IPS-NIHi7 (cell line): ENCODE measurements around the gene MTG2.

Experiments
- DNase-seq: peaks from one replicate; pipeline ENCODE4 v3.0.0; 2012; ENCODE audit warnings: mixed read lengths; ENCODE audit errors: extremely low spot score

Gene MTG2

GRCh38 chr20:62162765-62163484 lies 19.9 kb upstream of the MTG2 start:
- no peak for DNase-seq

GRCh38 chr20:62163485-62163865 lies 19.4 kb upstream of the MTG2 start:
- no peak for DNase-seq

DNA sequence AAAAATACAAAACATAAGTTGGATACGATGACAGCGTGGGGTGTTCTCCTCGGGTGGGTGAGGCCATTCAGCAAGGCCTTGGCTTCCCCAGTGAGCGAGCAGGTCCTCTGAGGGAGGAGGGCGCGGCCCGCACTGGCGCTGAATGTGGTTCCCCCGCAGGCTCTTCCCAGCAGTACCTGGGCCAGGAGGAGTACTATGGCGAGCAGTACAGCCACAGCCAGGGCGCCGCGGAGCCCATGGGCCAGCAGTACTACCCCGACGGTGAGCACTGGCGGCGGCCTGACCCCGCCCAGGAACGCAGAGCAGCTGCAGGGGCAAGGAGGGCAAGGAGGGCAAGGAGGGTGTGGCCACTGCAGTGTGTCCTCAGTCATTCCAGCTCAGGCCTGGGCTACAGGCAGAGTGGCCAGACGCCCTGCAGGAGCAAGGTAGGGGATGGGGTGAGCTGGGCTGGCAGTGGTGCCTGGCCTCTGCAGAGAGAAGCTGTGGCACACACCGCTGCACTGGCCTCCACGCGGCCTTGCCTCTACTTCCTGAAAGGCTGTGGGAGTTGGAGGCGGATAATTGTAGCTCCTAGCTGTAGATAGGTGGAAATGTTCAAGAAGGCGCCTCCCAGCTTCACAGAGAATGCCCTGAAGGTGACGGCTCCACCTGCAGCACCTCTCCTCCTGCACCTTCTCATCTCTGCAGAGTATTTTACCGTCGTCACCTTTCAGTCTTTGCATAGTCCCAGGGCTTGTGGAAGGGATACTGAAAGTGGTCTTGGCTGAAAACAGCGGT lies 18.7 kb upstream of the MTG2 start:
- DNase-seq = no peak

DNA sequence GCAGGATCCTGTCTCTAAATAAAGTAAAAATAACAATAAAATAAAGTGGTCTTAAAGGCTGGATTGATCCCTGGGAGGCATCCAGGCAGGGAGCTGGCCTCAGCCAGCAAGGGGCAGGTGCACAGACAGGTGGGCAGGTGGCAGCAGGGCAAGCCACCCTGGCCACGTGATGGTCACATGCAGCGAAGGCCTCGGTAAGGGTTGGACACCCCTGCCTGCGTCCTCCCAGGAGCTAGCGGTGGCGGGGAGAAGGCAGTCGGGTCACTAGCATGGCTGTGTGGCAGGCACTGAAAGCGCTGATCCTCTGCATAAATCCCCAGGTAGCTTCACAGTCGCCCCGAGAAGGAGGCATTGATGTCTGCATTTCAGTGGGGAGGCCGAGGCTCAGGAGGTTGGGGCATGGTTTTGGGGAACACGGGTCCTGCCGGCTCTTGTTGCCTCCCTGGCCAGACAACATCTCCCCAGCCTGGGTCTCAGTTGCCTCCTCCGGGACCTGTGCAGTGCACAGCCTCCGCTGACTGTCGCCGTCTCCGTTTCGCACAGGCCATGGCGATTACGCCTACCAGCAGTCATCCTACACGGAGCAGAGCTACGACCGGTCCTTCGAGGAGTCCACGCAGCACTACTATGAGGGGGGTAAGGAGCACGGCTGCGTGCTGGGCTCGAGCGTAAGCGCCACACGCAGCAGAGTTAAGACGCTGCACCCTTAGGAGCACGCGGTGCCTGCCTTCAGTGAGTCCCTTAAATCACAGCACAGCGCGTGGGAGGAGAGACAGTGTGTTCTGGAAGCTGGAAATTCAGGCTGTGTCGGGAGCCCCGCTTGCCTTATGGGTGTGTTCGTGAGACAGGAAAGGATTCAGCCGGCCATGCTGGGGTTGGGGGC lies 17.7 kb upstream of the MTG2 start:
- no peak for DNase-seq

DNA sequence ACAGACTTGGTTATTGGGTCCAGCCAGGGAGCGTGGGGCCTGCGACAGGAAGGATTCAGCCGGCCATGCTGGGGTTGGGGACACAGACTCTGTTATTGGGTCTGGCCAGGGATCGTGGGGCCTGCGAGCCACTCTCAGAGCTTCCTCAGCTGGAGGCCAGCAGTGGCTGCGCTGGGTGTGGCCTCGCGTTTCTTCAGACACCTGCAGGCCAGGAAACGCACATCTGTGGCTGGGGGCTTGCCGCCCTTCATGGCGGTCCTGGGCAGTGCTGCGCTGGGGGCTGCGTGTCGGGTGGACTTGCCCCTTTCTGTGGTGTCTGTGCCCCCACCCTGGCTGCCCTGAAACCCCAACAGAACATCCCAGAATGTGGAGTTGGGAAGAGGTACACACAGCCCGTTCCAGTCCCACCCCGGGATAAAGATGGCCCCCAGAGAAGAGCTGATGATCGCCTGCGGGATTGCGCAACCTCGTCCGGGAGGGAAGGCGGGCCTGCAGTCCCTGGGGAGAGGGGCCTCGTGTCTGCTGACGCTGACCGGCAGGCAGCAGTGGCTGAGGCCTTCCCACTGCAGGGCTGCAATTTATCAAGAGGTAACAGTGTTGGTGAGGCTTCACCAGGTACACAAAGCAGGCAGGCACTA lies 16.9 kb upstream of the MTG2 start:
- DNase-seq = no peak

- no peak for DNase-seq
These were observed 15.4 kb upstream of the MTG2 start for GRCh38 chr20:62167474-62167873.

GRCh38 chr20:62168061-62168460 lies 14.8 kb upstream of the MTG2 start:
- no peak for DNase-seq

- no peak for DNase-seq
These were observed 13.9 kb upstream of the MTG2 start for GRCh38 chr20:62168890-62169435.

GRCh38 chr20:62170536-62170935 lies 12.3 kb upstream of the MTG2 start:
- DNase-seq = no peak

- no peak for DNase-seq
These were observed 11.6 kb upstream of the MTG2 start for GRCh38 chr20:62171245-62171644.

- no peak for DNase-seq
These were observed 10.2 kb upstream of the MTG2 start for GRCh38 chr20:62172666-62173065.

GRCh38 chr20:62174021-62174804 lies 8.6 kb upstream of the MTG2 start:
- no peak for DNase-seq

GRCh38 chr20:62174870-62175624 lies 7.8 kb upstream of the MTG2 start:
- DNase-seq = no peak

GRCh38 chr20:62175711-62176110 lies 7.1 kb upstream of the MTG2 start:
- no peak for DNase-seq

DNA sequence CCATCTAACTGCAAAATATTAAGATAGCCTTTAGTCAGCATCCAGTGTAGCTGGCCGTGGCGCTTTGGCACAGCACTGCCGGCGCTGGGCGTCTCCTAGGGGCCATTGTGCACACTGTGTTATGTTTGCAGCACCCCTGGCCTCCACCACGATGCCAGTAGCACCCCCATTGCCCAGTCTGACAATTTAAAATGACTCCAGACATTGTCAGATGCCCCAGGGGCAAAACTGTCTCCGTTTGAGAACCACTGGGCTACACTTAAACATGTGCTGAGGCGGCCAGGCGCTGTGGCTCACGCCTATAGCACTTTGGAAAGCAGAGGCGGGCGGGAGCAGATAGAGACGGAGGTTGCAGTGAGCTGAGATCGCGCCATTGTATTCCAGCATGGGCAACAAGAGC lies 6.0 kb upstream of the MTG2 start:
- DNase-seq = no peak

DNA sequence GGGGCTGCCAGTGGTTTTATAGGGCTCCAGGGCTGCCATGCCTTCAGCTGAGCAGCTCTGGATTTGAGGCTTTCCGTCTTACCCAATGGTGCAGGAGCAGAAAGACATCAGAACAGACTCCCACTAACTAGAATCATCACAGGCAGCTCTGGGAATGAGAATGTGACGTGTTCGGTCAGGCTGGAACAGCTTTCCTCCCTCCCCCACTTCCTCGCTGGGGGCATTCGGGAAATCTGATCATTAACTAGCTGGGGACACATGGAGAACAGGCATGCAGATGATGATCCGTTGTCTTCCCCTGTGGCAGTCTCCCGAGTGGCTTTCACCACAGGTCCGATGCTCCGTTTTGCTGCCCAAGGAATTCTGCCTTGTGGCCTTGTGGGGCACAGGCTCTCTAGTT lies 5.5 kb upstream of the MTG2 start:
- DNase-seq = no peak

GRCh38 chr20:62178316-62179161 lies 4.3 kb upstream of the MTG2 start:
- DNase-seq = no peak

GRCh38 chr20:62179162-62179504 lies 3.7 kb upstream of the MTG2 start:
- DNase-seq = no peak

GRCh38 chr20:62181808-62182207 lies 1.0 kb upstream of the MTG2 start:
- no peak for DNase-seq
